Kidney (tissue), 14 donors: ENCODE results near the gene DDX20. TPM values are rescaled to one million over a fixed set of nuclear protein-coding genes. Genes with fewer than 3 reads are reported as not detected.

ENCODE experiments used
- DNase-seq, 5 donors: peaks; one replicate each; pipeline ENCODE4 v3.0.0-alpha.2; 2013 to 2020
- FAIRE-seq: peaks from 2 replicates; lab custom pipeline; 2012; peaks lifted over from hg19 to GRCh38; lab: Jason Lieb, UNC
- H3K27ac ChIP-seq, 2 donors: one replicate each; pipeline ENCODE4 v1.7.0; 2013; ENCODE audit warnings: low read depth in 2 of 2, low read length in 2 of 2, inconsistent platforms in 1 of 2
- H3K27me3 ChIP-seq: one replicate; pipeline ENCODE4 v1.7.1; 2013; ENCODE audit warnings: low read length, inconsistent platforms; ENCODE audit not compliant: control insufficient read depth, insufficient read depth
- H3K36me3 ChIP-seq, 3 donors: one replicate each; pipeline versions ENCODE4 v1.7.0 to v1.7.1; 2013; ENCODE audit warnings: low read length in 3 of 3, control low read depth in 1 of 3, inconsistent platforms in 1 of 3; ENCODE audit not compliant: insufficient read depth in 3 of 3, control insufficient read depth in 2 of 3
- H3K4me1 ChIP-seq, 3 donors: one replicate each; pipeline versions ENCODE4 v1.7.0 to v1.7.1; 2013; ENCODE audit warnings: low read length in 3 of 3, inconsistent platforms in 1 of 3, low read depth in 1 of 3; ENCODE audit not compliant: control insufficient read depth in 2 of 3, insufficient read depth in 2 of 3
- H3K4me3 ChIP-seq, 3 donors: one replicate each; pipeline versions ENCODE4 v1.7.0 to v1.8.1; 2013; ENCODE audit warnings: low read length in 3 of 3, control low read depth in 1 of 3, inconsistent platforms in 1 of 3
- H3K9ac ChIP-seq, 3 donors: one replicate each; pipeline versions ENCODE4 v1.7.0 to v1.7.1; 2013; ENCODE audit warnings: low read length in 3 of 3, control low read depth in 1 of 3, inconsistent platforms in 1 of 3
- H3K9me3 ChIP-seq, 3 donors: one replicate each; pipeline versions ENCODE4 v1.7.0 to v1.7.1; 2013; ENCODE audit warnings: low read length in 3 of 3, control low read depth in 1 of 3, inconsistent platforms in 1 of 3; ENCODE audit not compliant: control insufficient read depth in 2 of 3, insufficient read depth in 1 of 3
- CTCF ChIP-seq: IDR thresholded peaks from 3 replicates; pipeline ENCODE4 v1.5.1; 2012; ENCODE audit warnings: mild to moderate bottlenecking, moderate library complexity, borderline replicate concordance; ENCODE audit not compliant: insufficient read depth; ENCODE audit errors: extremely low read depth
- intact Hi-C: fragments of 100-400 bp; cut with DNase I; formaldehyde crosslinking; loops from one replicate; pipeline ENCODE4 v1.11.1; 2022
- polyA plus RNA-seq: library from polyadenylated mRNA; stranded (reverse); fragments of 350-450 nt; fragmentation: Illumina TruSeq; extraction: RNeasy Lipid Tissue Mini Kit (QIAGEN cat#74804); gene quantifications from one replicate; pipeline ENCODE4 v1.2.3, GENCODE V29; 2014; ENCODE audit warnings: low read depth, low replicate concordance; ENCODE audit not compliant: insufficient read depth
- total RNA-seq: library from RNA; stranded (reverse); fragmentation: NEBNext Ultra II Directional; extraction: Animal tissue kit (Norgen Biotek cat#: 25700); gene quantifications from one replicate; pipeline ENCODE4 v1.2.1, GENCODE V29; 2021
- donor health status: control.
- donor health status: control.
- donor health status: control.
- donor health status: control.
- donor health status: control.
- donor health status: DM: yes; HTN: yes; CAD: no.
- donor health status: Normal renal cell carcinoma (clear cell type).

The DDX20 gene
- total and polyA plus RNA-seq, 2 donors from 2014 or later, result 5.5 to 9.6 TPM

- H3K9me3 ChIP-seq, result no peaks in the 10 kb centered on the region
- FAIRE-seq, result no peak
- intact Hi-C loops, result no loop called here
- H3K4me3 ChIP-seq, result no peak overlapping the region
- H3K27ac ChIP-seq, result no peak overlapping the region
- H3K36me3 ChIP-seq, result no peaks in the 10 kb centered on the region
- H3K9ac ChIP-seq, result no peak overlapping the region
- H3K4me1 ChIP-seq, result no peaks in the 10 kb centered on the region
- TF ChIP-seq CTCF, result no peak
- no peaks in the 10 kb centered on the region for H3K27me3 ChIP-seq
- no peak for DNase-seq
Observed at GRCh38 chr1:111778066-111778465, 22.4 kb downstream of the DDX20 start.

GRCh38 chr1:111778541-111779051 lies 22.9 kb downstream of the DDX20 start:
- Histone ChIP-seq H3K4me1 (no peaks in the 10 kb centered on the region), H3K36me3 (no peaks in the 10 kb centered on the region), H3K9ac (no peak overlapping the region), H3K9me3 (no peaks in the 10 kb centered on the region), H3K27me3 (no peaks in the 10 kb centered on the region), H3K4me3 (no peak overlapping the region), H3K27ac (no peak overlapping the region)
- TF ChIP-seq CTCF, result no peak
- intact Hi-C loops, result no loop called here
- DNase-seq (no peak), FAIRE-seq (no peak)

GRCh38 chr1:111779546-111779945 lies 23.8 kb downstream of the DDX20 start:
- DNase-seq (no peak), FAIRE-seq (no peak)
- H3K27ac ChIP-seq, result no peak overlapping the region
- H3K9me3 ChIP-seq, result no peaks in the 10 kb centered on the region
- no peak for TF ChIP-seq CTCF
- H3K36me3 ChIP-seq, result no peaks in the 10 kb centered on the region
- H3K9ac ChIP-seq, result no peak overlapping the region
- H3K27me3 ChIP-seq, result no peaks in the 10 kb centered on the region
- intact Hi-C loops, result no loop called here
- H3K4me3 ChIP-seq, result no peak overlapping the region
- H3K4me1 ChIP-seq, result no peaks in the 10 kb centered on the region
